VCaP (cell line): ENCODE measurements around the gene CSNK2A1.
"Not testable (repeated sequence)": the region's sequence is repeated elsewhere in the genome, so short reads cannot be mapped to it uniquely, and the experiment has no call there.

ENCODE experiments used
- H3K27ac ChIP-seq: fragments of 450-650 bp; 2 replicates; pipeline ENCODE4 v1.5.1; 2017
- CTCF ChIP-seq: fragments of 450-650 bp; conservative IDR thresholded peaks from 2 replicates; pipeline ENCODE4 v1.5.1; 2017; ENCODE audit warnings: mild to moderate bottlenecking, moderate library complexity

Gene CSNK2A1

GRCh38 chr20:582204-582603 lies 38.6 kb upstream of the CSNK2A1 start:
- TF ChIP-seq CTCF: no peak
- no peak overlapping the region for H3K27ac ChIP-seq

- not testable (repeated sequence) for H3K27ac ChIP-seq
Observed at GRCh38 chr20:578940-579690, 35.5 kb upstream of the CSNK2A1 start.

GRCh38 chr20:577167-577791 lies 33.7 kb upstream of the CSNK2A1 start:
- 0 out of 2 replicates have a peak, but pooled peaks have one; percentile 12 for TF ChIP-seq CTCF
- H3K27ac ChIP-seq: no peak overlapping the region

- no peak for TF ChIP-seq CTCF
- no peak overlapping the region for H3K27ac ChIP-seq
Observed at GRCh38 chr20:576156-576555, 32.6 kb upstream of the CSNK2A1 start.

GRCh38 chr20:575230-575629 lies 31.6 kb upstream of the CSNK2A1 start:
- no peak overlapping the region for H3K27ac ChIP-seq
- no peak for TF ChIP-seq CTCF

GRCh38 chr20:574297-574942 lies 30.8 kb upstream of the CSNK2A1 start:
- TF ChIP-seq CTCF: no peak
- H3K27ac ChIP-seq: no peak overlapping the region

GRCh38 chr20:573414-574296 lies 30.1 kb upstream of the CSNK2A1 start:
- no peak overlapping the region for H3K27ac ChIP-seq

More at GRCh38 chr20:573414-574296, 30.1 kb upstream of the CSNK2A1 start:
- TF ChIP-seq CTCF: no peak
